ENCODE data around the gene SLCO4A1.
A peak's percentile ranks its signal among the peaks of the same experiment; 100 is the strongest.

The SLCO4A1 gene

GRCh38 chr20:62606551-62607201 lies 35.6 kb upstream of the SLCO4A1 start:
- DNase-seq, result no peak

GRCh38 chr20:62607366-62608217 lies 34.7 kb upstream of the SLCO4A1 start:
- DNase-seq, result no peak

GRCh38 chr20:62608218-62608565 lies 34.1 kb upstream of the SLCO4A1 start:
- no peak for DNase-seq

GRCh38 chr20:62609279-62609720 lies 33.0 kb upstream of the SLCO4A1 start:
- DNase-seq, result no peak

GRCh38 chr20:62609811-62610757 lies 32.2 kb upstream of the SLCO4A1 start:
- no peak for DNase-seq

GRCh38 chr20:62611012-62611411 lies 31.3 kb upstream of the SLCO4A1 start:
- DNase-seq, result no peak

GRCh38 chr20:62611819-62612218 lies 30.5 kb upstream of the SLCO4A1 start:
- no peak for DNase-seq

GRCh38 chr20:62614085-62614960 lies 28.0 kb upstream of the SLCO4A1 start:
- DNase-seq, result no peak

GRCh38 chr20:62614961-62615680 lies 27.2 kb upstream of the SLCO4A1 start:
- DNase-seq, result no peak

- DNase-seq, result no peak
Measured at GRCh38 chr20:62615750-62616251, 26.5 kb upstream of the SLCO4A1 start.

GRCh38 chr20:62616728-62617621 lies 25.3 kb upstream of the SLCO4A1 start:
- peak; percentile 84 for DNase-seq

- peak; percentile 76 for DNase-seq
Measured at GRCh38 chr20:62617711-62618483, 24.4 kb upstream of the SLCO4A1 start.

GRCh38 chr20:62618611-62619529 lies 23.4 kb upstream of the SLCO4A1 start:
- peak; percentile 59 for DNase-seq

- DNase-seq, result no peak
Measured at GRCh38 chr20:62620625-62621024, 21.7 kb upstream of the SLCO4A1 start.

GRCh38 chr20:62621251-62622110 lies 20.8 kb upstream of the SLCO4A1 start:
- DNase-seq, result no peak

GRCh38 chr20:62622178-62622876 lies 20.0 kb upstream of the SLCO4A1 start:
- DNase-seq, result no peak

Data from activated CD4-positive, alpha-beta T cell treated with anti-CD3 and anti-CD28 coated beads for 48 hours (primary cell).